Daoy (cell line): Measurements from ENCODE around the gene GALNTL6. TPM values are rescaled to one million over a fixed set of nuclear protein-coding genes. Genes with fewer than 3 reads are reported as not detected.

Source experiments
- DNase-seq: peaks from one replicate; pipeline ENCODE4 v3.0.0-alpha.2; 2015; ENCODE audit warnings: low read depth
- total RNA-seq: library from RNA; depleted of rRNA; stranded (reverse); fragments of >200 nt; shearing (Covaris generic); gene quantifications from 2 replicates; pipeline ENCODE4 v1.2.3, GENCODE V29; 2014

Gene GALNTL6
- total RNA-seq, 1 experiment from 2014 or later = not detected

- DNase-seq = peak; percentile 4
Observed at GRCh38 chr4:173057901-173058300, 1244.7 kb downstream of the GALNTL6 start.

DNA sequence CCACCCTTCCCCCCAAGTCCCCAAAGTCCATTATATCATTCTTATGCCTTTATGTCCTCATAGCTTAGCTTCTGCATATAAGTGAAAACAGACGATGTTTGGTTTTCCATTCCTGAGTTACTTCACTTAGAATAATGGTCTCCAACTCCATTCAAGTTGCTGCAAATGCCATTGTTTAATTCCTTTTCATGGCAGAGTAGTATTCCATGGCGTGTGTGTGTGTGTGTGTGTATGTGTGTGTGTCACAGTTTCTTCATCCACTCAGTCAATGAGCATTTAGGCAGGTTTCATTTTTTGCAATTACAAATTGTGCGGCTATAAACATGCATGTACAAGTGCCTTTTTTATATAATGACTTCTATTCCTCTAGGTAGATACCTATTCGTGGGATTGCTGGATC lies 1248.0 kb downstream of the GALNTL6 start:
- no peak for DNase-seq

DNA sequence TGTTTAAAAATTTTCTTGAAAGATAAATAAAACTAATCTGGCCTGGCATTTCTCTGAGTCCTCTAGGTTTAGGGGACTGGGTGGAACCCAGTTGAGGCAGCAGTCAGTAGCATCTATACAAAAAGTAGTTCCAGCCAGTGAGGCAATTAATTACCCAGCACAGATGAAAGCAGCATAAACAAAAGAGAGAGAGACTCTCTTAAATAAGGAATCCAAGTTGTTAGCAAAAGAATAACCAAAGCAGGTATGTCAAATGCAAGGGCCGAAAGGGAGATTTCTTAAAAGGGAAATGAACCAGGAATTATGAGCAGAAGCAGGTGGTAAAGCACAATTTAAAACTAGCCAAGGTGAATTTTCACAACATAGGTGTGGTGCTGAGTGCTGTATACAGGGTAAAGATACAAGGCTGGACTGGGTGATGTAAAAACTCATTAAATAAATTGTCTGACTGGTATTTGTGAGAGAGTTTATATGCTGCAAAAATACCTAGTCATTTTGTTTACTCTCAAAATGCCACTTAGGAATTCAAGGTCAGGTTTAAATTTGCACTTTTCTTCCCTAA lies 1260.8 kb downstream of the GALNTL6 start:
- DNase-seq = no peak

DNA sequence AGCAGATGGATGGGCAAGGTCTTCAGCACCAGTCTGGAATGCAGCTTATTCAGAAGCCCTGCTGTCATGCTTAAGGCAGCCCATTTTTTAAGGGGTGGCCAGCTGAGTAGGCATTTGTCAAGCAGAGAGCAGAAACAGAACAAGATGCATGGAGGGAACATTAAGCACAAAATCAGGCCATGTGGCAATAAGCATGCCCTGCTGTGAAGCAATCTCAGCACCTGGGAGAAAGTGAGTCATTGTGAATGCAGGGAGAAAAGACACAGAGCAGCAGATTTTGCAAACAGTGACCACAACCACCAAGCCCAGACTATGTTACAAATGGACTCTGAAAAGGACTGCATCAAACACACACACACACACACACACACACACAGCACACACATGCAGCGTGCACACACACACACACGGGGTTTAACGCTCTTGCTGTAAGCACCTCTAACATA lies 1261.3 kb downstream of the GALNTL6 start:
- peak; percentile 51 for DNase-seq

- DNase-seq = no peak
Observed at GRCh38 chr4:173076903-173077634, 1263.9 kb downstream of the GALNTL6 start.

DNA sequence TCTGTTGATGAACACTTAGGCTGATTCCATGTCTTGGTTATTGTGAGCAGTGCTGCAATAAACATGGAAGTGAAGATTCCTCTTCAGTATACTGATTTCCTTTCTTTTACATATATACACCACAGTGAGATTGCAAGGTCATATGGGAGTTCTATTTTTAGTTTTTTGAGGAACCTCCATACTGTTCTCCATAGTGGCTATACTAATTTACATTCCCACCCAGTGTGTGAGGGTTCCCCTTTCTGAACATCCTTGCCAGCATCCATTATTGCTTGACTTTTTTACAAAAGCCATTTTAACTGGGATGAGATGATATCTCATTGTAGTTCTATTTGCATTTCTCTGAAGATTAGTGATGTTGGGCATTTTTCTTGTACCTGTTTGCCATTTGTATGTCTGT lies 1274.9 kb downstream of the GALNTL6 start:
- DNase-seq = no peak
